HT-29 (cell line): ENCODE measurements around the gene SSPN. TPM values are rescaled to one million over a fixed set of nuclear protein-coding genes. Genes with fewer than 3 reads are reported as not detected.

Experiments used
- DNase-seq: peaks from one replicate; pipeline ENCODE4 v3.0.0-alpha.2; 2015; ENCODE audit warnings: low spot score
- total RNA-seq: library from RNA; depleted of rRNA; stranded (reverse); fragments of >200 nt; shearing (Covaris generic); gene quantifications from 2 replicates; pipeline ENCODE4 v1.2.3, GENCODE V29; 2014

SSPN gene
- total RNA-seq, 1 experiment from 2014 or later, result 3.2 TPM

DNA sequence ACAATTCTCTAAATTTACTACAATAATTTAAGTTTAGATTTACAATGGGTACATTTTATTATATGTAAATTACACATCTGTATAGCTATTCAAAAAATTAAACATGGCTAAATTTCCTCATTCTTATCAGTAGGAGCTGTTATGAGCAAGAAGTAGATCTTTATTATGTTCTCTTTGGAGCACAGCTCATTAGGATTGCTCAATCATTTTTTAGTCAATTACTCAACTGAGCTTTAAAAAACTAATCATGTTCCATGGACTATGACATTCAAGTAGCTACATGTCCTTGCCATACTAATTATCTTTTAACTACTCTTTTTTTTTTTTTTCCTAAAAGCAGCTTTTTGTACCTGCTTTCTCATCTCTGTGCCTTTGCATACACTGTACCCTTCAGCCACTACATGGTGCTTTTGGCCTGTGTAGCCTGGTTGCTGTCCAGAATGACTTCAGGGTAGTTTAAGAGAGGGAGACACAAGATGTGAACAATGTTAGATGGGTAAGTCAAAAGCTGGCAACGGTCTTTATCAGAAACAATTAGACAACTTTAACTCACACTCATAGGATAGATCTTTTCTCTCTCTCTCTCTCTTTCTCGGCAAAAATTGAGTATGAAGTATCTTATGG is 69.0 kb downstream of the SSPN start:
- DNase-seq, result no peak

DNA sequence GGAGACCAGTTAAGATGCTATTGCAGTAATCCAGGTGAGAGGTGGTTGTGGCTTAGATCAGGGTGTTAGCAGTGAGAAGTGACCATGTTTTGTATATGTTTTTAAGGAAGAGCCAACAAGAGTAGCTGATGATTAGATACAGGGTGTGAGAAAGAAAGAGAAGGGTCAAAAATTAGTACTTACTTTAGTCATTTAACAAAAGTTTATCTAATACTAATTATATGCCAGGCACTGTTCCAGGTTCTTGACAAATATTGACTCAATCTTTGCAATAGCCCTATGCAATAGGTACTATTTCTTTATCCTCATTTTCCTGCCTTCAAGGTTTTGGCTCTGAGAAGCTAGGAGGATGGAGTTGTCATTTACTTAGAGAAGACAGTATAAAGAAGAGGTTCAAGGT is 70.2 kb downstream of the SSPN start:
- no peak for DNase-seq

DNA sequence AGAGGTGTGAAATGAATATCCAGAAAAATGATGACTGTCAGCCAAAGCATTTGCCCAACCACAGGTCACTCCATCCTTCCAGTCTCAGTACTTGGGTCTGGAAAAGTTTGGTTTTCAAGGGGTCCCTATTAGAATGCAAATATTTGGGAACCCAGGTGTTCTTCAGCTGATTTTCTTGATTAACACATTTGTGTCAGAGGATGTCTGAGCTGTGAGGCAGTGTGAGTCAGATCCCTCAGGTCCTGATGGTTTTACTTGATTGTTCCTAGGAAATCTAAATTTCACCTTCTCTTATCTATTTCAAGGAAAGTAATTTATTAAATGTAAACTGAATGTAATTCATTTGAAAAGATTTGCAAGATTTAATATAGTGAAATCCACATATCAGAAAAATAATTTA is 71.5 kb downstream of the SSPN start:
- DNase-seq, result no peak

DNA sequence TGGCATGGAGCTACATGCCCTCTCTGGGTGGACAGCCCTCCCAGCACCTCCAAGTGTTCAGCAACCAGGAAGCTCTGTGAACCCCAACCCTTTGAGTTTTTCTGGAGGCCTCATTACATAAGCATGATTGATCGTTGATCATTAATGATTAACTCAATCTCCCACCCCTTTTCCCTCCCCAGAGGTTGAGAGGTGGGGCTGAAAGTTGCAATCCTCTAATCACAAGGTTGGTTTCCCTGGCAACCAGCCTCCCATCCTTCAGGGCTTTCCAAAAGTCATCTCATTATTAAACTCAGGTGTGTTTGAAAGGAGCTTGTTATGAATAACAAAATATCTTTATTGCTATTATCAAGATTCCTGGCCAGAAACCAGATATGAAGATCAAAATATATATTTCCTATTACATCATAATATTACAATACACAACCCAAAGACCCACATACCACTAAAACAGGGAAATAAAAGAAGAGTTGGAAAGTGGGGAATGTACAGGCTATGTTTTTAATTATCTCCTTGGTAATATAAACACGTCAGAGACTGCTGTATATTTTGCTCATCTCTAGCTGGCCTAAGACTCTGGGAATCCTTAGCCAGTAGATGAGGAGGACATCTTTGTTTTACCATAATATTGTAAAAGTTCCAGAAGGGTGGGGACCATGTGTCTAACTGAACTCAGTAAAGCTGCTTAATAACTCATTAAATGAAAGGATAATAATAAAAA is 73.6 kb downstream of the SSPN start:
- peak; percentile 96 for DNase-seq

DNA sequence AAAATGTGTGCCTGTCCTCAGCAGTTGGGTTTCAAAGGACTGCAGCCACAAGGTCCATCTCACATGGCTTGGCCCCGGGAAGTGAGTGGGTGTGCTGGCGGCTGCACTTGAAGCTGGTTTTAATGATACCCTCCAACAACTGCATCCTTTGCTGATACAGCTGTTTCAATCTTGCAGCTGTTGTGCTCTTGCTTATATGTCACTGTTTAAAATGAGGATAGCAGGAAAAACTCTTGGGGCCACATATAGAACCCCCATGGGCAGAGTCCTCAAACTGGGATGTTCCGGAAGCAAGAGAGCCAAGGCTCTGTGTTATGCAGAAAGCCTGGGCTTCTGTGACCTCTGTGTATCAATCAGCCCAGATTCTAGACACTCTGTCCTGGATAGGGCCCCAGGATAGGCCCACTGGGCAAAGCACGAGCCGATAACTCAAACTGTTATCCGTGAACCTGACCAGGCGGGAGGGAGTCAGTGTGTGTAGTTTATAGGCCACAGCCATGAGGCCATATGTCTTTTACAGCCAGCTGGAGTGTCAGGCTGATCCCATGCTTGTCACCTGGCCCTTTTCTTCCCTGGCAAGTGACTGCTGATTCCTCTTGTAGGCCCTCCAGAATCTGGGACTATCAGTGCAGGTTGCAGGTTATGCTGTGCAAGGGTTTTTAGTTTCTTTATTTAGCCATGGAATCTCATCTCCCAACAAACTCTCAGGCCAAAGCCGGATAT is 74.3 kb downstream of the SSPN start:
- no peak for DNase-seq

DNA sequence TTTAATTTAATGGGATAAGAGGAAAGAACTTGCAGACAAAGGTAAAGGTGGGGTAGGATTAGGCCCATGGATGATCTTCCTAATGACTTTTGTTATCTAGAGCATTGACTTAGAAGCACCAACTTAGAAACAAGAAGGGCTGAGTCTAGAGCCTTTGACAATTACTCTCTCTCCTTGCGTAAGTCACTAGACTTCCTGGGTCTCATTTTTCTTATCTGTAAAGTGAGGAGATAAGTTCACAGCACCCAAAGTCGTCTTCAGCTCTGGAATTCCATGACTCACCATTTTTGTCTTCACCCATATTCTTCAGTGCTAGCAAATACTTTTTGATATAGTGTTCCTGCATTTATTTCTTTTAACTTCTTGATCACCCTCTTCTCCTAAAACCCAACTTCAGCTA is 75.7 kb downstream of the SSPN start:
- DNase-seq, result peak; percentile 40

DNA sequence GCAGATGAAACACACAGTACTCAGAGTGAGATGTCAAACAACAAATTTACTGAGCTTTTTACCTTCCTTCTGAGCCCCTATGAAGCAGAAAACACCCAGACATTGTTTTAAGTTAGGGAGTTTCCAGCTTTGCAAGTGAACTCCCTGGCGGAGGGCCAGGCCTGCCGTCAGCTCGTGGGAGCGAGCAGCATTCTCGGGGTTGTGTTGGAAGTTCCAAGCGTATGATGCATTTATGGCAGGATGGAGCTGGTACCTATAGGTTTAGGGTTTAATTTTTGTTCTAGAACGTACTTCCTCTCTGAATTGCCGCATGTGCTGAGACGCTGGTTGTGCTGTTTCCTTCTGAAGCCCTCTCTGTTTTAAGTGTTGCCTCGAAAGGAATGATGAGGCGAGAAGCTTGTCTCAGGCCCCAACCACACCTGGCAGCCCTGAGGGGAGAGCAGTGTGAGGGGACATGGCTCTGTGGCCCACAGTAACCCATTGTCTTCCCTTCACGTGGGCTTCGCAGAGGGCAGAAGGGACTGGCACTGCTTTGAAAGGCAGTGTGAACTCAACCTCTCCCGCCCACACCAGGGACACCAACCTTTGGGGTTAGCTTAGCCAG is 76.6 kb downstream of the SSPN start:
- peak; percentile 90 for DNase-seq

DNA sequence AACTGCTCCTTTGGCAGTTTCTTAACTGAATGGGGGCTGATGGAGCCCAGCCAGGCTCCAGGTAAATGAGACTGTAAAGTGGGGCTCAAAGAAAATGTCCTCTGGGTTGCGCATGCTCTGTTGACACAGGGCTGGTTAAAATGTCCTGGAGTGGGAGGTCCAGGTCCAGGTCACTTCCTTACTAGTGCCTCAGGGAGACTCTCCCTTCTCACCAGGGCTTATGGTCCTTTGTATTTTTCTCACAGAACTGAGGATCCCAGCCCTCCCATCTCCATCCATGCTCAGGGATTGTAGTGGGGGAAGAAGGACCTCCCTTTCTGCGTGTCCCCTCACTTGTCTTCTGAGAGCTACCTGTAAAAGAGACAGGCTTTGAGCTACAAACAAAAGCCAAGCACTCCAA is 77.5 kb downstream of the SSPN start:
- DNase-seq, result peak; percentile 61

DNA sequence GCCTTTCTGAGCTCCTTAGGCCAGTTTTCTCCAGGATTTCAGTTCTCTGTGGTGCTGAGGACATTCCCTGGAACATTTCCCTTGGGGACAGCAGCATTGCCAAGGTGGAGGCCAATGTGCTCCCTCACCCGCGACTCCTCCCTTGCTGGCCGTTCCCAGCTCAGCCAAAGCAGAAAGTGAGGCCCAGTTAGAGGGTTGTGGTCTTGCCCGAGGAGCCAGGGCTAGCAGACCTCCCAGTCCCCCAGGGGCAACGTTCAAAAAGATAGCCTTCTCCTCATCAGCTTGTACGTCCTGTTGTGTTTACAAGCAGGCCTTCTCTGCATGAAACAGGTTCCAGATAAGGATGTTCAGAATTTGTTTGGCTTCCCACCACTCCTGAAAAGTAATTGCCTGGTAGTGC is 78.4 kb downstream of the SSPN start:
- no peak for DNase-seq

DNA sequence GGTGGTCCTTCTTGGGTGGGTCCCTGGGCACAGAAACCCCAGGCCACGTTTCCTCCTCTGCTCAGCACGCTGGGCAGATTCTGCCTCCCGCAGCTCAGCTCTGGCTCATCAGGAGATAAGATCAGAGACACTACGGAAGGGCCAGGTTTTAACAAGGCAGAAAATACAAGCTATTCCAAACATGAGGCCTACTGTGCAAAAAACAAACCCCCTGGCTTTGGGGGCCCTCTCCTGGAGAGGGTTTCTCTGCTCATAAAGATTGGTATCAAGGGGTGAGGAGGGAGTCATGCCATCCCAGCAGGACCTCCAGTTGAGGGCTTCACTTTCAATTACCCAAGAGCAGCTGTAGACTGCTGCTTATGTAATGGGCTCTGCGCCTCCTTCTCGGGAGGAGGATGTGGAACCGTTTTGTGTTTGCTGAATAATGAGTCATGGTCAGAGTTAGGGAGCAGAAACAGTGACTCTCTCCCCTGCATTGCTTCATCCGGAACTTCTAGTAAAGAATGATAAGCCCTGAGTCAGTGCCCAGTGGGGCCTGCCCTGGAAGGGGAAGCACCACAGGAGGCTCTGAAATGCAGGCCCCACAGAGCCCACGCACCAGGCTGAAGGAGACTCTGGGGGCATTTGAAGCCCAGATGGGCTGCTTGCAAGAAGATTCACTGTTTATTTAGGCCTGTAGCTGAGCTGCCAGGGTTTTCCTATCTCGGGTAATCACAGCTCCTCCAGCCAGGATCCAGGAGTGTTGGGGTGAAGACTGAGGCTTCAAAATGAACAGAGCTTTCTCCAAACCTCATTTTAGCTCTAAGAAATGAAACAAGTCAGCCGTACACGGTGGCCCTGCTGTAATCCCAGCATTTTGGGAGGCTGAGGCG is 79.3 kb downstream of the SSPN start:
- peak; percentile 98 for DNase-seq

DNA sequence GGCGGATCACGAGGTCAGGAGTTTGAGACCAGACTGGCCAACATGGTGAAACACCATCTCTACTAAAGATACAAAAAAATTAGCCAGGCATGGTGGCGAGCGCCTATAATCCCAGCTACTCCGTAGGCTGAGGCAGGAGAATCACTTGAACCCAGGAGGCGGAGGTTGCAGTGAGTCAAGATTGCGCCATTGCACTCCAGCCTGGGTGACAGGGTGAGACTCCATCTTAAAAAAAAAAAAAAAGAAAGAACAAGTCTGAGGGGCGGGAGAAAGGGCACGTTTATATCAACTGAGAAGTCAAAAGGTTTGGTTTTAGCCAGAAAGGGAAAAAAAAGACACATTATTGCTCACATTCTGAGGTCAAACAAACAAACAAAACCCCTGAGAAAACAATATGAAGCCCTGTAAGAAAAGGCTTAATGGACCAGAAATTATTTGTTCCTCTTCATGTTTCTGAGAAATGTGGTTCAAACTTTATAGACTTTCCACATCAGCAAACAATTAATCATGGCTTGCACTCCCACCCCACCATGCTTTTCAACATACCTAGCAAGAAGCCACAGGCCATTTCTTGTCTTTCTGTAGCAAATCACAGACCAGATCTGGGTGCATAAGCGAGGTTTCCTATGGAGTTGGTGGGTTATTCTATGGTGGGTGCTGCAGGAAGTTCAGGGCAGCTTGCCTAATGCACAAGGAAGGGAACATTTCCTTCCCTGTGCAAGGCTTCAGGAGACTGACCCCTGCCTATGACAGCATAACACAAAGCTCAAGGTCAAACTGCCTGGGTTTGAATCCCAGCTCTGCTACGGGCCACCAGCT is 80.1 kb downstream of the SSPN start:
- no peak for DNase-seq

DNA sequence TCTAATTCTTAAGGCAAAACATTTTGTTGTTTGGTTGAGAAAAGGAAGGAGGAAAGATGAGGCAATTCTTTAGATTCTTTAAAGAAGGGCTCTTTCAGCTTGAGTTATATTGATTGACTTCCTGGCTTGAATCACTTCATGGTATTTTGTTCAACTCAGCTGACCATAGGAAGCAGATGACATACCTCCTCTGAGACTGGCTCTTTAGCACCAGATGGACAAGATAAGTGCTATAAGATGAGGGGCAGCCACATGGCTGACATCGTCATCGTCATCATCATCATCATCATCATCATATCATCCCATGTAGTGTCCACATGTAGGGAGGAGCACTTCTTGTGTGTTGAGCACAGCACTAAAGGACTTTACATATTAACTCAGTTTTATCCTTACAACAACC is 81.3 kb downstream of the SSPN start:
- no peak for DNase-seq

DNA sequence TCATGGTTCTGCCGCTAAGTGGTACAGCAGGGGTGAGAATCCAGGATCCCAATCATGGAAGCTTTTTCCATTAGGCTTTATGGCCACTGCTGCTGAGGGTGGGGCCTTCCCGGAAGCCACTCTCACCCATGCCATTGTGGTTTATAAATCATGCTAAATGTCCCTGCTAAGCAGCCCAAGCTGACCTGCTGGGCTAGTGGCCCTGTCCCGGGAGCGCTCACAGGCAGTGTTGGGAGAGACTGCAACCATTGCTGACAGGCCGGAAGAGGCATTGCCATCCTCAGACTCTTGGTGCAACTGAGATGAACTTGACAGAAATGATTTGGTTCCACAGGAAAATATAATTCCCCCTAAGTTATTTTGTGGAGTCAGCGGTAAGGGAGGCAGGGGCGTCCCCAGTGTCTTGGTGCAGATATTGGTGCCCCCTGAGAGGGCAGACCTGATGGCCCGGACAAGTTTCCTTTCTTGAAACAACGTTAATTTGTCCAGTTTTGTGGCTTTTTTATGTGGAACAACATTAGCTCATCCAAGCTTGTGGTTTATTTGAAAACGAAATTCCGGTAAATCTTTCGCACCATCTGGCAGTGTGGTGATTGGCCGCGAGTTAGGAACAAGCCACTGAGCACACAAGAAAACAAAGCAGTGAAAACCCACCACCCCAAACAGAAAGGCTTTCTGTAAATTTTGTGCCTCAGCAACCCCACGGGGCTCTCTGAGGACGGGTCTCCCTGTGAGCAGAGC is 82.3 kb downstream of the SSPN start:
- DNase-seq, result no peak

DNA sequence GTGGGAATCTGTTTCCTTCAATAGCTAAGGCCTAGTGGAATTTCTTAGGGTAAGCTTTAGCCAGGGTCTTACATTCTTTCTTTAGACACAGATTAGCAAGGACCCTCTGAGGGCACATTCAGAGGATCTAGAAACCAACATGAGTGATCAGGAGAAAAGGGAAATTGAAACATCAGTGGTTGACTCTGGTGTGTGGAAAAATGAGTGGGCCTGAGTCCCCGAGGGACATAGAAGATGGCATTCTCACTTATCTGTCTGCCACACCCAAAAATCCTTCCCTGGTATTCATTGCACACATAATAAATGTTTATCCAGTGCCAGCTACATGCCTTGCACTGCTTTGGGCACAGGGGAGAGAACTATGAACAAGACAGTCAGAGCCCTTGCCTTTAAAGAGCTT is 82.9 kb downstream of the SSPN start:
- DNase-seq, result no peak

DNA sequence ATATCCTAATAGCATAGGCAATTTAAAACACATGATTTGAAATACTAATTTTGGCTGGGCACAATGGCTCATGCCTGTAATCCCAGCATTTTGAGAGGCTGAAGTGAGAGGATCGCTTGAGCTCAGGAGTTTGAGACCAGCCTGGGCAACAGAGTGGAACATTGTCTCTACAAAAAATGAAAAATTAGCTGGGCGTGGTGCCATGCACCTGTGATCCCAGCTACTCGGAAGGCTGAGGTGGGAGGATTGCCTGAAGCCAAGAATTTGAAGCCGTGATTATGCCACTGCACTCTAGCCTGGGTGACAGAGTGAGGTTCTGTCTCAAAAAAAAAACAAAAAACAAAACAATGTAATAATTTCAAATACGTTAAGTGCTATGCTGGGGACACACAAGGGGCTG is 83.3 kb downstream of the SSPN start:
- no peak for DNase-seq

DNA sequence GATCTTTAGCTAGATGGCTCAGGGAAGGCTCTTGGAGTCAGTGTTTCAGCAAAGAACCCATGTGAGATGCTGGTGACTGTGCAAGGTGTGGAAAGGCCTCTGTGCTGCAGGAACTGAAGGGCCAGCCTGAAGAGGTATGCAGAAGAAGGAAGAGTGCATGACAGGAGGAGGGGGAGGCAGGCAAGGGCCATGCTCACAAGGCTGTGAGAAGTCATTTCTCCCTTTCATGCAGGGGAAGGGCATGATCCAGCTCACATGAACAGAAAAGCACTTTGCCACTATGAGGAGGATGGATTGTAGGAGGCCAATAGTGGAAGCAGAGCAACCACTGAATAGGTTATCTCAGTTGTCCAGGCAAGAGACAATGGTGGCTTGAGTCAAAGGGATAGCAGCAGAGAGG is 83.7 kb downstream of the SSPN start:
- DNase-seq, result no peak

DNA sequence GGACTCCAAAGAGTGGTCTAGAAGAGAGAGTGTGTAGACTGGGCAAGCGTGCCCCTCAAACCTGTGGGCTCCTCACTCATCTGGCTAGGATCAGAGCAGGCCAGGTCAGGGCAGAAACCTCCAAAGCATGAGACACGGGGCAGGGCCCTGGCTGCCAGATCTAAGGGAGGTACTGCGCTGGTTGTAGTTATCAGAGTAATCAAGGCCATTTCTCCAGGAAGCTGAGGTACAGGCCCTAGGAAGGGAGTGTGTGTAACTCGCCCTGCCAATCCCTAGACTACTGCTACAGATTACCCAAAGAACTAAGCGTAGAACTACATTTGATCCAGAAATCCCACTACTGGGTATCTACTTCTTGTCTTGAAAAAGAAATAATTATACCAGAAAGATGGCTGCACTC is 84.5 kb downstream of the SSPN start:
- no peak for DNase-seq

DNA sequence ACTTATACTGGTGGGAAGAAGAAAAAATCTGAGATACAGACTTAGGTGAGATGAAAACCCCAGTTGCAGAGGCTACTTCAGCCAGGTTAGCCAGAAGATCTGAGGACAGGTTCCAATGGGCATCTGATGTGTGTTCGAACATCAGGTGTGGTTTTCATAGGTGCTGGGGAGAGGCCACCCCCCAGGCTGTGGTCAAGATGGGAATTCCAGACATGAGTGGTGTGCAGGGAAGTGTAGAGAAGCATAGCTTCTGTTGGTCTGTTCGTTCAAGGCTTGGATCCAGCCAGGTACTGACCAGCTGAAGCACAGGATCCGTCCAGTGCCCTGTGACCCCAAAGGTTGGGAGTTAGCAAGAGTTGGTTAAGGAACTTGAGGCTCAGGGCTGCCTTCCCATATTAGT is 85.5 kb downstream of the SSPN start:
- DNase-seq, result no peak

DNA sequence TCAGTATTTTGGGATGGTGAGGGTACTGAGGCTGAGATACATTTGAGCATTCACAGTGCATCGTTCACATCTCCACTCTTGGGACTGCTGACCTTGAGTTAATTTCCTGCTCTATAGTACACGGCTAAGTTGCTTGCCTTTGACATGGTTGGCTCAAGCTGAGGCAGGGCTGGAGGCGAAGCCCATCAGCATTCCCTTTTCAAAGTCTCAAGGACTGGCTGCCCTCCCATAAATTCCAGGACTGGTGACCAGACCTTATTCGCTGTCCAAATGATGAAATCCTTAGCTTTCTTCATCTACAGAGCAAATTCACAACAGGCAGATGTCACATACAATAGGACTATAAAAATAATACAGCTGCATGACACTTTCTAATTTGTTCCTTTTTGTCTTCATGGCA is 85.9 kb downstream of the SSPN start:
- DNase-seq, result no peak

DNA sequence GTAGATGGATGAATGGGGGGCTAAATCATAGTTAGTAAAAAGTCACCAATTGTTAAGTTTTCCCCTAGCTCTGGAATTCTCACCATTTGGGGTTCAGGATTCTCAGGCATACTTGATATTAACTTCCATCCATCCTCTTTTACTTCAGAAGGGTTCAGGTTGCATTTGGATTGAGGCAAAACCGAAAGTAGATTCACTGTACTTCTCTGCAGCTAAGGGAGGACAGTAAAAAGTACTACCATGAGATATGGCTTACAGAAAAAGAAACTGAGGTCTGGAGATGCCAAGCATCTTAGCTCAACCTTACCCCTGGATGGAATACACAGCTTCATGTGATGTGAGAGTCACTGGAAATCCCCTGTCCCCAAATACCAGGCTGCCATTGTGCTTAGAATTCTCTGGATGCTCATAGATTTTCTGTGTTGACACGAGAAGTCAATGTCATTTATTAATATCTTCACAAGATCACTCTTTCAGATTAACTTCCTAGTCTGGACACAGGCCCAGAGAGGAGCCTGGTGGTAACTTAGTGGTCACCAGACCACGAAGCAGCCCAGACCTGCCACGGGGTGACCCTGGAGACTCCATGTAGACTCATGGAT is 87.1 kb downstream of the SSPN start:
- DNase-seq, result no peak
